Suprapubic skin (tissue), 4 donors: ENCODE measurements around the gene GCSAM.

Source experiments
- EP300 ChIP-seq: sonication (generic); formaldehyde crosslinking; IDR thresholded peaks from one replicate; pipeline ENCODE4 v1.6.1; 2017; ENCODE audit warnings: antibody characterized with exemption
- POLR2A ChIP-seq, 2 donors: fragments of 450-650 bp; IDR thresholded peaks; one replicate each; pipeline ENCODE4 v1.6.1; 2017; ENCODE audit warnings: antibody characterized with exemption in 2 of 2, mild to moderate bottlenecking in 2 of 2, moderate library complexity in 2 of 2
- POLR2AphosphoS5 ChIP-seq, 3 donors: sonication (generic); formaldehyde crosslinking; IDR thresholded peaks; one replicate each; pipeline ENCODE4 v1.6.1; 2017; ENCODE audit warnings: antibody characterized with exemption in 3 of 3
- TF ChIP-seq, protein P1 (sequence below), 2 donors: fragments of 200-600 bp in 1 of 2; fragments of 450-650 bp in 1 of 2; sonication (generic) in 1 of 2; IDR thresholded peaks; one replicate each; pipeline ENCODE4 v1.5.1; 2016 to 2019; ENCODE audit warnings: antibody characterized with exemption in 2 of 2, mild to moderate bottlenecking in 1 of 2, moderate library complexity in 1 of 2

DNA sequence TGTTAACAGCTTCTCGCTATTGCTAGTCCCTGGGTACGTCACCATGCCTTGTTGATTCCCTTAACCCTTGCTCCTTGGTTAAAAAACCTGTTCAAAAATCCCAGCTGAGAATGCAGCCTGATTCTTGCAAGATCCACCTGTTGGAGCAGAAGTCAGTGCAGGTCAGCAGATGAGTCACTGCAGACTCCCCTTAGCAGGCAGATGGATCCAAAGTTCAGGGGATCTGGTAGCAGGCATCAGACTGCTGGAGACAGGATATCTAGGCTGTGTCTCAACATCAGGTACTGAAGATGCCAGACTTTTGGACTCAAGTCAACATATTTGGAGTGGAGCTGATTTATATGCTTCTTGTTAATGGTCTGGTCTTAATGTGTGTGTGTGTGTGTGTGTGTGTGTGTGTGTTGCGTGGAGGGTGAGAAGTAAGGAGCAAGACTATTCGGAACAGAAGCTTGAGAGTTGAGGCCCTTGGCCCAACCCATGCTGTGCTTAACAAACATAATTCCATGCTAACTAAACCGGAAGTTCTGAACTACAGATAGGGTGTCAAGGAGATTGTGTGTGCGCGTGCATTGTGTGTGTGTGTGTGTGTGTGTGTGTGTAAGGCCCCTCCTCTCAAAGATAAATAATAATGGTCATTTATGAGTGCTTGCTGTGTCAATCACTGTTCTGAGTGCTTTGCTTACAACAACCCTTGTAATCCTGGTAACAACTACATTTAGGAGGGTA lies 47.9 kb downstream of the GCSAM start:
- TF ChIP-seq, protein P1, sequence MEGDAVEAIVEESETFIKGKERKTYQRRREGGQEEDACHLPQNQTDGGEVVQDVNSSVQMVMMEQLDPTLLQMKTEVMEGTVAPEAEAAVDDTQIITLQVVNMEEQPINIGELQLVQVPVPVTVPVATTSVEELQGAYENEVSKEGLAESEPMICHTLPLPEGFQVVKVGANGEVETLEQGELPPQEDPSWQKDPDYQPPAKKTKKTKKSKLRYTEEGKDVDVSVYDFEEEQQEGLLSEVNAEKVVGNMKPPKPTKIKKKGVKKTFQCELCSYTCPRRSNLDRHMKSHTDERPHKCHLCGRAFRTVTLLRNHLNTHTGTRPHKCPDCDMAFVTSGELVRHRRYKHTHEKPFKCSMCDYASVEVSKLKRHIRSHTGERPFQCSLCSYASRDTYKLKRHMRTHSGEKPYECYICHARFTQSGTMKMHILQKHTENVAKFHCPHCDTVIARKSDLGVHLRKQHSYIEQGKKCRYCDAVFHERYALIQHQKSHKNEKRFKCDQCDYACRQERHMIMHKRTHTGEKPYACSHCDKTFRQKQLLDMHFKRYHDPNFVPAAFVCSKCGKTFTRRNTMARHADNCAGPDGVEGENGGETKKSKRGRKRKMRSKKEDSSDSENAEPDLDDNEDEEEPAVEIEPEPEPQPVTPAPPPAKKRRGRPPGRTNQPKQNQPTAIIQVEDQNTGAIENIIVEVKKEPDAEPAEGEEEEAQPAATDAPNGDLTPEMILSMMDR (IDR thresholded peaks at IDR 0.05): no peak
- no peak for TF ChIP-seq POLR2A (IDR thresholded peaks at IDR 0.05)
- no peak for TF ChIP-seq POLR2AphosphoS5 (IDR thresholded peaks at IDR 0.05)
- no peak for TF ChIP-seq EP300
